ENCODE measurements around the gene NRG2.

DNA sequence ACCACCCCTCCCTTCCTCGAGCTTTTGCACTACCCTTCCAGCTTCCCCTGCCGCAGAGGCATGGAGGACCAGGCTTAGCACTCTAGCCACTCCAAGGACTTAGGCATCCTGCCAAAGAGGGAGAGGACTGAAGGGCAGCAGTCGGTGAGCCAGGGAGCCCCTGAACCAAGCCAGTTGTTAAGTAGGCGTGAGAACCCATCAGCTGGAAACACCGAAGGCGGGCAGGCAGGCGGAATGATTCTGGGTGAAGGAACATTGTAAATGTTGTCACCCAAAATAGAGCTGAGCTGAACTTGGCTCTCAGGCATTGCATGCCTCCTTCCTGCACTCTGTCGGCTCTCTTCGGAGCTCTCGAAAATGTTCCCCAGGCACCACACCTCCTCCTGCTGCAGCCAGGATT is 42.8 kb downstream of the NRG2 start:
- TF ChIP-seq TAF1 (IDR thresholded peaks at IDR 0.05; ENCODE audit: borderline replicate concordance, insufficient read depth, low read length) (no peak), POLR2AphosphoS5 (IDR thresholded peaks at IDR 0.05; ENCODE audit: low read depth, low read length) (no peak), SIN3A (IDR thresholded peaks at IDR 0.05; ENCODE audit: borderline replicate concordance, insufficient read depth, low read length) (no peak)
- TF ChIP-seq, protein P1, sequence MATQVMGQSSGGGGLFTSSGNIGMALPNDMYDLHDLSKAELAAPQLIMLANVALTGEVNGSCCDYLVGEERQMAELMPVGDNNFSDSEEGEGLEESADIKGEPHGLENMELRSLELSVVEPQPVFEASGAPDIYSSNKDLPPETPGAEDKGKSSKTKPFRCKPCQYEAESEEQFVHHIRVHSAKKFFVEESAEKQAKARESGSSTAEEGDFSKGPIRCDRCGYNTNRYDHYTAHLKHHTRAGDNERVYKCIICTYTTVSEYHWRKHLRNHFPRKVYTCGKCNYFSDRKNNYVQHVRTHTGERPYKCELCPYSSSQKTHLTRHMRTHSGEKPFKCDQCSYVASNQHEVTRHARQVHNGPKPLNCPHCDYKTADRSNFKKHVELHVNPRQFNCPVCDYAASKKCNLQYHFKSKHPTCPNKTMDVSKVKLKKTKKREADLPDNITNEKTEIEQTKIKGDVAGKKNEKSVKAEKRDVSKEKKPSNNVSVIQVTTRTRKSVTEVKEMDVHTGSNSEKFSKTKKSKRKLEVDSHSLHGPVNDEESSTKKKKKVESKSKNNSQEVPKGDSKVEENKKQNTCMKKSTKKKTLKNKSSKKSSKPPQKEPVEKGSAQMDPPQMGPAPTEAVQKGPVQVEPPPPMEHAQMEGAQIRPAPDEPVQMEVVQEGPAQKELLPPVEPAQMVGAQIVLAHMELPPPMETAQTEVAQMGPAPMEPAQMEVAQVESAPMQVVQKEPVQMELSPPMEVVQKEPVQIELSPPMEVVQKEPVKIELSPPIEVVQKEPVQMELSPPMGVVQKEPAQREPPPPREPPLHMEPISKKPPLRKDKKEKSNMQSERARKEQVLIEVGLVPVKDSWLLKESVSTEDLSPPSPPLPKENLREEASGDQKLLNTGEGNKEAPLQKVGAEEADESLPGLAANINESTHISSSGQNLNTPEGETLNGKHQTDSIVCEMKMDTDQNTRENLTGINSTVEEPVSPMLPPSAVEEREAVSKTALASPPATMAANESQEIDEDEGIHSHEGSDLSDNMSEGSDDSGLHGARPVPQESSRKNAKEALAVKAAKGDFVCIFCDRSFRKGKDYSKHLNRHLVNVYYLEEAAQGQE (IDR thresholded peaks at IDR 0.05; ENCODE audit: insufficient read depth in 1 of 2, low read depth in 2 of 2, low read length in 2 of 2): no peak

All from PFSK-1 (cell line).